Lower leg skin (tissue), 4 donors: Measurements from ENCODE around the gene PPP2R5D. TPM values are rescaled to one million over a fixed set of nuclear protein-coding genes. Genes with fewer than 3 reads are reported as not detected.

Experiments
- DNase-seq, 2 donors: peaks; one replicate each; pipeline ENCODE4 v3.0.0-alpha.2; 2019; ENCODE audit warnings: low spot score in 2 of 2
- H3K4me3 ChIP-seq: fragments of 200-600 bp; sonication (generic); 2 replicates; pipeline ENCODE4 v1.5.1; 2017; ENCODE audit warnings: mild to moderate bottlenecking, low read depth; ENCODE audit not compliant: poor library complexity, severe bottlenecking
- POLR2A ChIP-seq, 2 donors: fragments of 450-650 bp; IDR thresholded peaks; one replicate each; pipeline ENCODE4 v1.6.1; 2016 to 2017; ENCODE audit warnings: antibody characterized with exemption in 2 of 2, mild to moderate bottlenecking in 1 of 2, moderate library complexity in 1 of 2
- WGBS, 2 donors: methylation state at CpG; one replicate each; pipeline ENCODE4 v1.1.5; 2018; 5-methylcytosine and 5-hydroxymethylcytosine counted together
- intact Hi-C: fragments of 100-400 bp; cut with DNase I; formaldehyde crosslinking; loops from one replicate; pipeline ENCODE4 v1.15.0; 2023; ENCODE audit warnings: low total_unique reads
- total RNA-seq, 4 donors: library from RNA; depleted of rRNA; stranded (reverse); fragments of >200 nt; gene quantifications; one replicate each; pipeline ENCODE4 v1.1.0, GENCODE V29; 2016
- TF ChIP-seq, protein P1 (sequence below), 3 donors: fragments of 450-650 bp; IDR thresholded peaks; one replicate each; pipeline ENCODE4 v1.5.1; 2016; ENCODE audit warnings: antibody characterized with exemption in 3 of 3, mild to moderate bottlenecking in 3 of 3, moderate library complexity in 2 of 3

PPP2R5D gene
- total RNA-seq, 4 donors from 2014 or later: 26.3 to 49.4 (median 40.8) TPM

DNA sequence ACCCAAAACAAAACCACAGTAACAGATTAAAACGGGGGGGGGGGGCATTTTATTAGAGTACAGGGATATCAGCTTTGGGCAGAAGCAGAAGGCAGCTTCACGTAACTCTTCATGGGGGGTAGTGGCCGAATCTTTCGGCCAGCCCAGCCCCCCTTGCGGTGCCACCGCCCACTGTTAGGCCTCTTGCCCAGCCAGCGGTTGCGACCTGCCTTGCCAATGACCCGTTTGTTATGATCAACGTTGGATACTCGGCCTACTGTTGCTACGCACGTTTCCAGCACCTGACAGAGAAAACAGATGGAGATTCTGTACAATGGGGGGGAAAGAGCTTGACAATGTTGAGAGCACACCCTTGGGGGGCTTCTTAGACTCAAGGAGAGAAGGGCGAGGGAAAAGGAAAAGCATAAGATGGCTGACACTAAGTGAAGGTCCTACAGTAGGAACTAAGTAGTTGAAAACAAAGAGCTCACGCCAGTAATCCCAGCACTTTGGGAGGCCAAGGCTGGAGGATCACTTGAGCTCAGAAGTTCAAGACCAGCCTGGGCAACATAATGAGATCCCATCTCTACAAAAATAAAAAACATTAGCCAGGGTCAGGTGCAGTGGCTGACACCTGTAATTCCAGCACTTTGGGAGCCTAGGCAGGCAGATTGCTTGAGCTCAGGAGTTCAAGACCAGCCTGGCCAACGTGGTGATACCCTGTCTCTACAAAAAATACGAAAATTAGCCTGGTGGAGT, 70.0 kb downstream of the PPP2R5D start:
- 66 to 72% methylated on average over 17 of the region's 17 CpGs for WGBS, 2 donors
- TF ChIP-seq, protein P1, sequence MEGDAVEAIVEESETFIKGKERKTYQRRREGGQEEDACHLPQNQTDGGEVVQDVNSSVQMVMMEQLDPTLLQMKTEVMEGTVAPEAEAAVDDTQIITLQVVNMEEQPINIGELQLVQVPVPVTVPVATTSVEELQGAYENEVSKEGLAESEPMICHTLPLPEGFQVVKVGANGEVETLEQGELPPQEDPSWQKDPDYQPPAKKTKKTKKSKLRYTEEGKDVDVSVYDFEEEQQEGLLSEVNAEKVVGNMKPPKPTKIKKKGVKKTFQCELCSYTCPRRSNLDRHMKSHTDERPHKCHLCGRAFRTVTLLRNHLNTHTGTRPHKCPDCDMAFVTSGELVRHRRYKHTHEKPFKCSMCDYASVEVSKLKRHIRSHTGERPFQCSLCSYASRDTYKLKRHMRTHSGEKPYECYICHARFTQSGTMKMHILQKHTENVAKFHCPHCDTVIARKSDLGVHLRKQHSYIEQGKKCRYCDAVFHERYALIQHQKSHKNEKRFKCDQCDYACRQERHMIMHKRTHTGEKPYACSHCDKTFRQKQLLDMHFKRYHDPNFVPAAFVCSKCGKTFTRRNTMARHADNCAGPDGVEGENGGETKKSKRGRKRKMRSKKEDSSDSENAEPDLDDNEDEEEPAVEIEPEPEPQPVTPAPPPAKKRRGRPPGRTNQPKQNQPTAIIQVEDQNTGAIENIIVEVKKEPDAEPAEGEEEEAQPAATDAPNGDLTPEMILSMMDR (IDR thresholded peaks at IDR 0.05): no peak
- no peak for TF ChIP-seq POLR2A (IDR thresholded peaks at IDR 0.05)
- no peak overlapping the region for H3K4me3 ChIP-seq
- no peak for DNase-seq
- intact Hi-C loops: no loop called here

DNA sequence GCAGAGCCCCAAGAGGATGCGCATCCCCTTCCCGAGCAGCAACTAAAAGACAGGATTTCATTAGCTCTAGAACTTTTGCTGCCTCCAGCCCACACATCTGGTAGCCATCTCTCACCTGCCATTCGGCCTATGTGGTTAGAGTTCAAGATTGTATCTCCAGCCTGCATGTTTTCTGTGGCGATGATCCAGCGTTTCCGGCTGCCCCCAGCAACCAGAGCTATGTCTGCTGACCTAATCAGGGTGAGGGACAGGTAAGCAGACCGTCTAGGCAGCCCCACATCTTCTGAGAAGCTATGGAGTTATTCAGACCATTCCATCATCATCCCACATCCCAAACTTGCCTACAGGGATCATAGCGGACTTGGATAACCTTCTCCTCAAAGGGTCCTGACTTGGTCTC, 71.6 kb downstream of the PPP2R5D start:
- WGBS, 2 donors: 78 to 83% methylated on average over 8 of the region's 8 CpGs
- DNase-seq: no peak
- H3K4me3 ChIP-seq: no peak overlapping the region
- intact Hi-C loops: no loop called here
- no peak for TF ChIP-seq POLR2A (IDR thresholded peaks at IDR 0.05)
- TF ChIP-seq, protein P1 (IDR thresholded peaks at IDR 0.05): no peak

DNA sequence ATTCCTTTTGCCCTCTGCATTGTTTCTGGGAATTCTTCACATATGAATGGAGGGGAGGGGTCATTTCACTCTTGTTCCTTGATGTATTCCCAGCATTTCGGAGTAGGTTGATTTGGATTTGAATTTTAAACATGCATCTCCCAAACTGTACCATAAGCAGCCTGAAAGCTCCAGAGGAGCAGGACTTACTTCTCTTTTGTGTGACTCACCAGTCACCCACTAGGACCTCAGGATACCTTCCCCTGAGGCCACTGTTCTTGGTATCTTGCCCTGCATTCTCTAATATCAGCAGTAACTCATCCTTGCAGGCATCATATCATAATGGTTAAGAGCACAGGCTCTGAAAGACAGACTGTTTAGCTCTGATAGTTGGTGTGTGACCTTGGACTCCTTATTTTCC, 74.2 kb downstream of the PPP2R5D start:
- DNase-seq: no peak
- intact Hi-C loops: no loop called here
- 63 to 76% methylated on average over 1 of the region's 1 CpG for WGBS, 2 donors
- peak overlapping the region; percentile 94 for H3K4me3 ChIP-seq
- no peak for TF ChIP-seq POLR2A (IDR thresholded peaks at IDR 0.05)
- TF ChIP-seq, protein P1 (IDR thresholded peaks at IDR 0.05): no peak

DNA sequence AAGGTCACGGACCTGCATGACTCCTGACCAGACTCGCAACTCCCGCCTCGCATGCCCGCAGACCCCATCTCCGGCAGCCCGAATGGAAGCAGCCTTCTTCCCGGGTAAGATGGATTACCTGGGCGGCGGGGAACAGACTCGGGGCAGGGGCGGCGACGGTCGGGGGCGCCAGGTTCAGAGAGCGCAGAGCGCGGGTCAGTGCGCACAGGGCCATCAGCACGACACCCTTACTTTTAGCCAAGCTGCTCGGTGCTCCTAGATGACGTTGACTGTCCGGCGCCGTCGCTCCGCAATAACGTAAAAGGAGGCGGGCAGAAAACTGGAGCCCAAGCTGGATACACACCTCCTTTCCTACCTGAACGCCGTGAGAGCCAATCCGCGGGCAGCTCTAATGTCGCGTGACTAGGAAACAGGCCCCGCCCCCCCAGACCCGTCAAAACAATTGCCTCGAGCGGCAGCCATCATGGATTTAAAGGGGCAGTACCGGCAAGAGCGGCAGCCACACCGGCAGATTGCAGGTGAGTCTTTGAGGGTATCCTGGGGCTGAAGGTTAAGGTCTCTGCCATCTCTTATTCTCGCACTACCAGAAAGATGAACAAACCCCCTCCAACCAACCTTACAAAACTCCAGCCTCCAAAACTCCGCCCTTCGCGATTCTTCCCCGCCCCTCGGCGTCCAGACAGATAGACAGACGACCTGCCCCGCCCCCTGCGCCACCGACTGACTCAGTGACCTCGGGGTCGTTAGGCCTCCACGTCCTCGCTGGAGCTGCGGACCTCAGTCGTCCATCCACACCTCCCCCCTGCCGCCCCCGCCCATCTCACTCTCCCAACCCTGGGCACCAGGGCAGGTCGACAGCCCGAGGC, 75.0 kb downstream of the PPP2R5D start, which contains the start of the genes KLC4 and MRPL2:
KLC4 (plus strand) TSS at position 464 of the 866 bp plus-strand sequence. CDS start 1,705 bp downstream, outside the sequence.
MRPL2 (minus strand) TSS at position 267 of the 866 bp plus-strand sequence; CDS start at position 214, 53 bp downstream.
- peak within 1 kb of the TSS; percentile 94 for H3K4me3 ChIP-seq
- DNase-seq: peak; percentile 99 to 100
- WGBS, 2 donors: 1% methylated on average over 44 to 62 of the region's 64 CpGs
- intact Hi-C loops: no loop called here
- TF ChIP-seq, protein P1 (IDR thresholded peaks at IDR 0.05): no peak
- TF ChIP-seq POLR2A (IDR thresholded peaks at IDR 0.05): peak in 1 of 2 donors; percentile 49

DNA sequence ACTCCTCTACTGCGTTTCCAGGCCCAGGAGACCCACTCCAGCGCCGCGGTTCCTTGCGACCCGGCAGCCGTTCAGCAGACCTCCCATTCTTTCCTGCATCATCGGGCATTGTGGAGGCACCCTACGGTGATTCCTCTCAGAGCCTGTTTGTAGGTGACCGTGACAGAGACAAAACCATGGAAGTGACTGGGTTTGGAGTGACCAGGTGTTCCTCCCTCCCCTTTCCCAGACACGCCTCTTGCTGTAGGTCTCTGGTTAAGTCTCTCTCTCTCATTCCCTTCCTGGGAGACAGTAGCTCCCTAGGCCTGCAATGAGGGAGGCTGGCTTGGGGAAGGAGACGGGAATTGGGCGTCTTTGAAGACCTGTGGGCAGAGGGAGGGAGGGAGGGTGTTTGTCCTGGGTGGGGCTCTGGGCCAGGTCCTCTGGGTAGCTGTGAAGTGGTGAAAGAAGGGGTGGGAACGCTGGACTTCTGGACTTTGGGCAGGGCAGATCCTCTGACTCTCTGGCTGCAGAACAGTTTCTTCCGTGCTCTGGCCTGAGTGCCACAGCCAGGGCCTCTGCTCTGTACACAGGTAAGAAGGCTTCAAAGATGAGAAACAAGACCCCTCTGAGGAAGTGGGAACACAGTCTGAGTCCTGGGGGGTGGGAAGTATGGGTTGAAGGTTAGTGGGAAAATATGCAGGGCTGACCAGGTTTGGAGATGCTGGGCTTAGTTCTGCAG, 75.8 kb downstream of the PPP2R5D start:
- peak overlapping the region; percentile 58 for H3K4me3 ChIP-seq
- TF ChIP-seq POLR2A (IDR thresholded peaks at IDR 0.05): no peak
- TF ChIP-seq, protein P1 (IDR thresholded peaks at IDR 0.05): no peak
- intact Hi-C loops: no loop called here
- whole genome bisulfite sequencing, 2 donors: 9 to 10% methylated on average over 13 to 15 of the region's 15 CpGs
- no peak for DNase-seq
